Measurements from ENCODE around the gene TIMP1. TPM values are rescaled to one million over a fixed set of nuclear protein-coding genes. Genes with fewer than 3 reads are reported as not detected.

TIMP1 gene
- total RNA-seq, 1 donor from 2014 or later, result 6.7 TPM

DNA sequence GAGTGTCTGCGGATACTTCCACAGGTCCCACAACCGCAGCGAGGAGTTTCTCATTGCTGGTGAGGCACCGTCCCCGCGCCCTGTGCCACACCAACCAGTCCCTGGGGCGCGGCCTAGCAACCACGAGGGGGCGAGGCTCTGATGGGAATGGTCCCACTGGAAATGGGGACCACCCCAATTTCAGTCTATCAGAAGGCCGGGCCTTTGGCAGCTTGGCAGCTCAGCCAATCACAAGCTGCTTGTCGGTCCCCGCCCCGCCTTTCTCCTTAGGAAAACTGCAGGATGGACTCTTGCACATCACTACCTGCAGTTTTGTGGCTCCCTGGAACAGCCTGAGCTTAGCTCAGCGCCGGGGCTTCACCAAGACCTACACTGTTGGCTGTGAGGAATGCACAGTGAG is 3.0 kb downstream of the TIMP1 start:
- DNase-seq, result no peak
- ATAC-seq (ENCODE audit: low read depth), result no peak
- intact Hi-C loops (cut with micrococcal nuclease), result no loop called here
- no peaks in the 10 kb centered on the region for H3K27me3 Mint-ChIP-seq
- H3K36me3 Mint-ChIP-seq (ENCODE audit: low read depth), result peaks cover 2% of the 10 kb centered on the region
- POLR2A ChIA-PET, result no interaction called here
- TF ChIP-seq, protein P1, sequence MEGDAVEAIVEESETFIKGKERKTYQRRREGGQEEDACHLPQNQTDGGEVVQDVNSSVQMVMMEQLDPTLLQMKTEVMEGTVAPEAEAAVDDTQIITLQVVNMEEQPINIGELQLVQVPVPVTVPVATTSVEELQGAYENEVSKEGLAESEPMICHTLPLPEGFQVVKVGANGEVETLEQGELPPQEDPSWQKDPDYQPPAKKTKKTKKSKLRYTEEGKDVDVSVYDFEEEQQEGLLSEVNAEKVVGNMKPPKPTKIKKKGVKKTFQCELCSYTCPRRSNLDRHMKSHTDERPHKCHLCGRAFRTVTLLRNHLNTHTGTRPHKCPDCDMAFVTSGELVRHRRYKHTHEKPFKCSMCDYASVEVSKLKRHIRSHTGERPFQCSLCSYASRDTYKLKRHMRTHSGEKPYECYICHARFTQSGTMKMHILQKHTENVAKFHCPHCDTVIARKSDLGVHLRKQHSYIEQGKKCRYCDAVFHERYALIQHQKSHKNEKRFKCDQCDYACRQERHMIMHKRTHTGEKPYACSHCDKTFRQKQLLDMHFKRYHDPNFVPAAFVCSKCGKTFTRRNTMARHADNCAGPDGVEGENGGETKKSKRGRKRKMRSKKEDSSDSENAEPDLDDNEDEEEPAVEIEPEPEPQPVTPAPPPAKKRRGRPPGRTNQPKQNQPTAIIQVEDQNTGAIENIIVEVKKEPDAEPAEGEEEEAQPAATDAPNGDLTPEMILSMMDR (IDR thresholded peaks at IDR 0.05), result no peak
- no peak overlapping the region for H3K27ac Mint-ChIP-seq
- peaks cover 9% of the 10 kb centered on the region for H3K4me1 Mint-ChIP-seq
- H3K4me3 Mint-ChIP-seq, result no peak overlapping the region
- CTCF ChIA-PET, result no interaction called here
- H3K9me3 Mint-ChIP-seq, result no peaks in the 10 kb centered on the region

DNA sequence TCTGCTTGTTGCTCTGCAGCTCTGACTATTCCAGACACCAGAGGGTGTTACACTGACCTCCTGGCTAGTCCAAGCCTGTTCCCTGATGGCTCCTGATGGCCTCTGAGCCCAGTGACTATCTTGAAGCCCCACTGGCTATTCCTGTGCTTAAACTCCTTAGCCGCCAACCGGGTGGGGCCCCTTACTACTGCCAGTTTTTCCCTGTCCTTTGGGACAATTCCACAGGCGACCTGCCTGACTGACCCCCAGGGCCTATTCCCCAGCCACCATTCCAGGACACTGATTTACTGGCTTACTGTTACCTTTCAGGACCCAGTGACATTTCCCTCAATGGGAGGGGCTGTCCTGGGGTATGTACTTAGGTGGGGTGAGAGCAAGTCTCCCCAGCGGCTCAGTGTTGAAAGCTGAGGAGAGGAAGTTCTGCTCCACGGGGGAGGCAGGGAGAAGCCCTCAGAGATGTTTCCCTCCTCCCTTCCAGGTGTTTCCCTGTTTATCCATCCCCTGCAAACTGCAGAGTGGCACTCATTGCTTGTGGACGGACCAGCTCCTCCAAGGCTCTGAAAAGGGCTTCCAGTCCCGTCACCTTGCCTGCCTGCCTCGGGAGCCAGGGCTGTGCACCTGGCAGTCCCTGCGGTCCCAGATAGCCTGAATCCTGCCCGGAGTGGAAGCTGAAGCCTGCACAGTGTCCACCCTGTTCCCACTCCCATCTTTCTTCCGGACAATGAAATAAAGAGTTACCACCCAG is 4.0 kb downstream of the TIMP1 start:
- peaks cover 2% of the 10 kb centered on the region for H3K36me3 Mint-ChIP-seq (ENCODE audit: low read depth)
- no peak overlapping the region for H3K4me3 Mint-ChIP-seq
- TF ChIP-seq, protein P1 (IDR thresholded peaks at IDR 0.05), result no peak
- no peak overlapping the region for H3K27ac Mint-ChIP-seq
- no peaks in the 10 kb centered on the region for H3K9me3 Mint-ChIP-seq
- no peaks in the 10 kb centered on the region for H3K27me3 Mint-ChIP-seq
- CTCF ChIA-PET, result no interaction called here
- ATAC-seq (ENCODE audit: low read depth), result no peak
- peaks cover 9% of the 10 kb centered on the region for H3K4me1 Mint-ChIP-seq
- DNase-seq, result no peak
- POLR2A ChIA-PET, result no interaction called here
- intact Hi-C loops (cut with micrococcal nuclease), result no loop called here

DNA sequence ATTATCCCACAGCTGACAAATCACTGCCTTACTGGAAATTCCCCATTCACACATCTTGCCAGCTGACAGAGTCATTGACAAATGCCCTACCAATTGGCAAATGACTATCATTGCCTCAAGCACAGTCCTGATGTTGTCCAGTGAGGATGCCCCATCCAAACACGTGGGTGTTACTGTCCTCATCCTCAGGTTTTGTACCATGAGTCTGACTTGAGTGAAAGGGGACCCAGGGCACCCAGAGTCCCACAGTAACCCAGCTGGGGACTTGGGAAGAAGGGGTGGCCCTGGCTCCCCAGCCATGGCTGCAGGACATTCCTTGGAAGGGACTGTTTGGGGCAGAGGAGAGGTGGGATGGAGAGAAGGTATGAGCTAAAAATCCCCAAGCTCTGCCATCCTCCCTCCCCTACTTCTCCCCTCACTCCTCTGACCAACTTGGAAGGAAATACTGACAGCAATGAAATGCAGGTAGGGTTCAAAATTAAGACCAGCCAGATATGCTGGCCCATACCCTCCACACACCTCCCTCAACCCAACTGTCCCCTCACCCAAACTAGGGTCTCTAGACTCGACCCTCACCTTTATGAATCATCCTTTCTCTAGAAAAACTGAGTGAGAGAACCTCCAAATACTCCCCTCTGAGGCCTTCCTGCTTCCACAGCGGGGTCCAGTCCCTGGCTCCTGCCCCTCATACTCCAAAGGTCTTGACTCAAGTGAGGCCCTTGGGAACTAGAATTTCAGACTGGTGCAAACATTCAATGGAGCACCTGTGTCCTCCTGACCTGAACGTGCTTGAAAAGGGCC is 5.1 kb downstream of the TIMP1 start:
- ATAC-seq (ENCODE audit: low read depth) (no peak), DNase-seq (no peak)
- Mint-ChIP-seq H3K4me3 (no peak overlapping the region), H3K36me3 (ENCODE audit: low read depth) (peaks cover 2% of the 10 kb centered on the region), H3K27ac (no peak overlapping the region), H3K27me3 (no peaks in the 10 kb centered on the region), H3K4me1 (peaks cover 2% of the 10 kb centered on the region), H3K9me3 (no peaks in the 10 kb centered on the region)
- CTCF ChIA-PET, result no interaction called here
- TF ChIP-seq, protein P1 (IDR thresholded peaks at IDR 0.05), result no peak
- POLR2A ChIA-PET, result no interaction called here
- intact Hi-C loops (cut with micrococcal nuclease), result no loop called here

DNA sequence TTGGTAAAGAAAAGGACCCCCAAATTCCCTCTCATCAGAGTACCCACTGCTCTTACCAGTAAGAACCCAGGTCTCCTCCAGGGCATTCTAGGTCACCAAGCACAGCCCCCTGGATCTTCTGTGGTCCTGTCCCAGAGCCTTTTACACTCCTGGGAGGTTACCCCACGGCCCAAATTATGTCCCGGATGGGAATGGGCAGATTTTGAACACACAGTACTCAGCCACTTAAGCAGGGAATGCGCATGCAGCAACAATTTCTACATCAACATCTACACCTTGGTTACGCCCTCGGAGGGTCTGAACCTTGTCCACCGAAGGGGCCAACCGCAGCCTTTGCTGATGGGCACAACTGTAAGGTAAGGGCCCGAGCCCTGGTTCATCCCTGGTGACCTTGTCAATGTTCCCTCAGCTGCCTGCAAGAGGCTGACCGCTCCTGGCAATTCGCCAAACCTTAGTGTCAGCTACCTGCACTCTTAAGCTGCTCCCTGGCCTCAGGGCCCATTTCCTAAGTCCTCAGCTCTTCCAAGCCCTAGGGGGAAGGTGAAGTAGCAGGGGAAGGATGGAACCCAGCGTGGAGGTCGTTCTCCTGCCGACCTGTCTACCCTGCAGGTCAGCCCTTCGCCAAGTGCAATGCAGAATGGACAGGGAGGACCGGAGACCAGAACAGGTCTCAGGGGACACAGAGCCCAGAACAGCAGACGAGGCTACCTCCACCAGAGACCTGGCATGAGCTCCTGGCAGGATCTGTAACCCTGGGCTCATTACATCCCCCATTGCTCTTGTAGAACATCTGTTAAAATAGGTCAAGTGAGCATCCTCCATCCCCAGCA is 5.9 kb downstream of the TIMP1 start:
- intact Hi-C loops (cut with micrococcal nuclease), result no loop called here
- peaks cover 2% of the 10 kb centered on the region for H3K36me3 Mint-ChIP-seq (ENCODE audit: low read depth)
- TF ChIP-seq, protein P1 (IDR thresholded peaks at IDR 0.05), result no peak
- no peak for DNase-seq
- peaks cover 2% of the 10 kb centered on the region for H3K4me1 Mint-ChIP-seq
- no peak overlapping the region for H3K27ac Mint-ChIP-seq
- H3K27me3 Mint-ChIP-seq, result no peaks in the 10 kb centered on the region
- ChIA-PET CTCF (no interaction called here), POLR2A (no interaction called here)
- H3K9me3 Mint-ChIP-seq, result no peaks in the 10 kb centered on the region
- no peak overlapping the region for H3K4me3 Mint-ChIP-seq
- no peak for ATAC-seq (ENCODE audit: low read depth)

DNA sequence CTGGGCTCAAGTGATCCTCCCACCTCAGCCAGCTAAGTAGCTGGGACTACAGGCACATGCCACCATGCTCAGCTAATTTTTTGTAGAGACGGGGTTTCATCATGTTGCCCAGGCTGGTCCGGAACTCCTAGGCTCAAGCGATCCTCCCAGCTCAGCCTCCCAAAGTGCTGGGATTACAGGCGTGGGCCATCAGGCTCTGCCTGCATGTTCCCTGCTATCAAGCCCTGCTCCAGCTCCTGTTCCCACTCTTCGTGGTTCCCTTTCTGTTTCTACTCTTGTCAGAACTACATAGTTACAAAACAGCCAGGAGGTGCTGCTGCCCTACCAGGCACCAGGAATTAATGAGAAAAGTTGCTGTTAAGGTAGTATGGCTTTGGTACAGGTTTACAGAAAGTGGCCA is 8.7 kb downstream of the TIMP1 start:
- no peaks in the 10 kb centered on the region for H3K4me1 Mint-ChIP-seq
- H3K27ac Mint-ChIP-seq, result no peak overlapping the region
- no peaks in the 10 kb centered on the region for H3K36me3 Mint-ChIP-seq (ENCODE audit: low read depth)
- H3K27me3 Mint-ChIP-seq, result no peaks in the 10 kb centered on the region
- TF ChIP-seq, protein P1 (IDR thresholded peaks at IDR 0.05), result no peak
- CTCF ChIA-PET, result no interaction called here
- ATAC-seq (ENCODE audit: low read depth) (no peak), DNase-seq (no peak)
- no peak overlapping the region for H3K4me3 Mint-ChIP-seq
- POLR2A ChIA-PET, result no interaction called here
- H3K9me3 Mint-ChIP-seq, result no peaks in the 10 kb centered on the region
- intact Hi-C loops (cut with micrococcal nuclease), result no loop called here

Data from activated B cell treated with CpG ODN at 0.5 μM for 24 hours (primary cell).